Measurements from ENCODE around the gene PPP2R3A. TPM values are rescaled to one million over a fixed set of nuclear protein-coding genes. Genes with fewer than 3 reads are reported as not detected.
A peak's percentile ranks its signal among the peaks of the same experiment; 100 is the strongest.

Gene PPP2R3A, protein sequence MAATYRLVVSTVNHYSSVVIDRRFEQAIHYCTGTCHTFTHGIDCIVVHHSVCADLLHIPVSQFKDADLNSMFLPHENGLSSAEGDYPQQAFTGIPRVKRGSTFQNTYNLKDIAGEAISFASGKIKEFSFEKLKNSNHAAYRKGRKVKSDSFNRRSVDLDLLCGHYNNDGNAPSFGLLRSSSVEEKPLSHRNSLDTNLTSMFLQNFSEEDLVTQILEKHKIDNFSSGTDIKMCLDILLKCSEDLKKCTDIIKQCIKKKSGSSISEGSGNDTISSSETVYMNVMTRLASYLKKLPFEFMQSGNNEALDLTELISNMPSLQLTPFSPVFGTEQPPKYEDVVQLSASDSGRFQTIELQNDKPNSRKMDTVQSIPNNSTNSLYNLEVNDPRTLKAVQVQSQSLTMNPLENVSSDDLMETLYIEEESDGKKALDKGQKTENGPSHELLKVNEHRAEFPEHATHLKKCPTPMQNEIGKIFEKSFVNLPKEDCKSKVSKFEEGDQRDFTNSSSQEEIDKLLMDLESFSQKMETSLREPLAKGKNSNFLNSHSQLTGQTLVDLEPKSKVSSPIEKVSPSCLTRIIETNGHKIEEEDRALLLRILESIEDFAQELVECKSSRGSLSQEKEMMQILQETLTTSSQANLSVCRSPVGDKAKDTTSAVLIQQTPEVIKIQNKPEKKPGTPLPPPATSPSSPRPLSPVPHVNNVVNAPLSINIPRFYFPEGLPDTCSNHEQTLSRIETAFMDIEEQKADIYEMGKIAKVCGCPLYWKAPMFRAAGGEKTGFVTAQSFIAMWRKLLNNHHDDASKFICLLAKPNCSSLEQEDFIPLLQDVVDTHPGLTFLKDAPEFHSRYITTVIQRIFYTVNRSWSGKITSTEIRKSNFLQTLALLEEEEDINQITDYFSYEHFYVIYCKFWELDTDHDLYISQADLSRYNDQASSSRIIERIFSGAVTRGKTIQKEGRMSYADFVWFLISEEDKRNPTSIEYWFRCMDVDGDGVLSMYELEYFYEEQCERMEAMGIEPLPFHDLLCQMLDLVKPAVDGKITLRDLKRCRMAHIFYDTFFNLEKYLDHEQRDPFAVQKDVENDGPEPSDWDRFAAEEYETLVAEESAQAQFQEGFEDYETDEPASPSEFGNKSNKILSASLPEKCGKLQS (N-terminal part only)
- not detected in 2 replicates for total RNA-seq (2014; rRNA removed; shearing (Covaris generic); ENCODE audit: low replicate concordance)

DNA sequence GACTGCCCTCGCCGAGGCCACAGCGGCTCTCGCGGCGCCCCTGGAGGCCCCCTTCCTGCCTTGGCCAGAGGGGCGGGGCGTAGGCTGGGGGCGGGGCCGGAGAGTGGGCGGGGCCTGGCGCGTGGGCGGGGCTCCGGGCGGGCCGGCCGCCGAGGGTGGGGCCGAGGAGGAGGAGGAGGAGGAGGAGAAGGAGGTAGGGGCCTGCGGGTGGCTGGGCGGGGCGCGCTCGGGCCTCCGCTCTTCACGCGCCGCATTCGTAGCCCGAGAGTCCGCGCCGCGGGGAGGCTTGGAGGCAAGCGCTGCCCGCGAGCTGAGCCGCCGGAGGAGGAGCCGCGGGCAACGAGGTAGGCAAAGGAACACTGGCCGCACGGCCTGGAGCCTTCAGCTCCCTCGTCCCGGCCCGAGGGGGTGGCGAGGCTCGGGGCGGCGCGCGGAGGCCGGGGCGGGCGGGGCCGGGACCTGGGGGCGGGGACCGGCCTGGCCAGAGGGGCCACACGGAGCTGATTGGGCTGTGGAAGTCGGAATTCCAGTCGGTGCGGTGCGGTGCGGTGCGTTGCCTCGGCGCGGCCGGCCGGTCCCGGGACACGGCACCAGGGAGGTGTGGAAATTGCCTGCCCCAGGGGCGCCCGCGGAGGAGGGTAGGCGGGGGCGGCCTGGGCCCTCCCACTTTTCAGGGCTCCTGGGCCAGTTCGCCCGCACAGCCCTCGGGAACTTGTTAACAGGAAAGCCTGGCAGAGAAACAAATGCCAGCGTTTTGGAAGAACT lies at the start of gene PPP2R3A:
PPP2R3A (plus strand) TSS at position 223 of the 765 bp plus-strand sequence. CDS start 35,771 bp downstream, outside the sequence.
- H3K9ac ChIP-seq (ENCODE audit: low read length): no peak within 1 kb of the TSS
- no peak for DNase-seq
- H3K27me3 ChIP-seq (ENCODE audit: low read length): no peaks in the 10 kb centered on the region
- no peak within 1 kb of the TSS for H3K4me3 ChIP-seq (ENCODE audit: low read length)
- no peaks in the 10 kb centered on the region for H4K20me1 ChIP-seq (ENCODE audit: insufficient read depth, low read depth, low read length)
- H3K4me1 ChIP-seq (ENCODE audit: low read length): no peaks in the 10 kb centered on the region
- no peak within 1 kb of the TSS for H3K27ac ChIP-seq (ENCODE audit: low read length)
- H3K4me2 ChIP-seq (ENCODE audit: low read depth, low read length, poor library complexity, severe bottlenecking): no peak within 1 kb of the TSS
- no peaks in the 10 kb centered on the region for H3K79me2 ChIP-seq (ENCODE audit: low read length)
- no peaks in the 10 kb centered on the region for H3K36me3 ChIP-seq (ENCODE audit: insufficient read depth, low read length)
- H3K9me2 ChIP-seq (replicated peaks; ENCODE audit: insufficient read depth, low read length): no peaks in the 10 kb centered on the region
- no peaks in the 10 kb centered on the region; the same call in 1 of the 2 replicates for H3K9me3 ChIP-seq (ENCODE audit: low read length)
- H2AFZ ChIP-seq (ENCODE audit: low read length): no peak within 1 kb of the TSS

DNA sequence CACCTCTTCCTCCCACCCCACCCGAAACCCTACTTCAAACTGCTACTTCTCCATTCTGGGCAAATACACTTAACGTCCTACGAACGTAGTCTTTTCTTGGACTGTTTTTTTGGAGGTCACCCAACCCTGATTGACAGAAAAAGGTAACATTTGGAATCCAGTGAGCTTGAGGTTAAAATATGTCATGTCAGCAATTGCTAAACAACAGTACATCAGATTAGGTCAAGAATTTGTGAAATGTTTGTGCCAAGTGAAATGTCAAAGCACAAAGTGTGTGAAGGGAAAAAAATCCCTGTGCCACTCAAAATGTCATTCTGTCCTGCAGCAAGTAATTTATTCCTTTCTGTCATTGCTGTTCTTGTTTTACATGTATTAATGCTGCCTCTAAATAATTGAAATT lies 49.2 kb upstream of the PPP2R3A start:
- Histone ChIP-seq H3K4me1 (ENCODE audit: low read length) (no peaks in the 10 kb centered on the region), H4K20me1 (ENCODE audit: insufficient read depth, low read depth, low read length) (no peaks in the 10 kb centered on the region), H3K4me2 (ENCODE audit: low read depth, low read length, poor library complexity, severe bottlenecking) (no peak overlapping the region), H3K36me3 (ENCODE audit: insufficient read depth, low read length) (no peaks in the 10 kb centered on the region), H3K79me2 (ENCODE audit: low read length) (no peaks in the 10 kb centered on the region), H3K9me3 (ENCODE audit: low read length) (no peaks in the 10 kb centered on the region), H3K9me2 (replicated peaks; ENCODE audit: insufficient read depth, low read length) (no peaks in the 10 kb centered on the region), H3K27me3 (ENCODE audit: low read length) (no peaks in the 10 kb centered on the region), H2AFZ (ENCODE audit: low read length) (no peak overlapping the region), H3K27ac (ENCODE audit: low read length) (no peak overlapping the region), H3K4me3 (ENCODE audit: low read length) (no peak overlapping the region), H3K9ac (ENCODE audit: low read length) (no peak overlapping the region)
- DNase-seq: no peak

DNA sequence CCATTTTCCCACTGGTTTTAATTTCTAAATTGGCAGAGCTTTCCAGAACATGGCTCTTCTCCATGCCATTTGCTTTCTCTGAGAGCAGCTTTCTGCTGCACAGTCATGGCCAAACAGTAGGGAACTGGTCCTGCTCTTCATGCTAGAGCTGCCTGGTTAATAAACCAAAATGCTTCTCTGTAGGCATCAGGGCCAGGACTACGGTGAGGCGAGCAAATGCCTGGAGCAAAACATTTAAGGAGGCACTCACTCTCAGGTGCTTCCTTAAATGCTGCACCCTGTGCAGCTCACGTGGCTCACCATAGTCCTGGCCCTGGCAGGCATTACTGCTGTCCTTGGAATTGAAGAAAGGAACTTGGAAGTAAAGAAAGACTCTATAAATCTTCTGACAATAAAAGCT lies 48.5 kb upstream of the PPP2R3A start:
- no peak overlapping the region for H2AFZ ChIP-seq (ENCODE audit: low read length)
- no peaks in the 10 kb centered on the region for H3K36me3 ChIP-seq (ENCODE audit: insufficient read depth, low read length)
- no peak overlapping the region for H3K4me3 ChIP-seq (ENCODE audit: low read length)
- no peaks in the 10 kb centered on the region for H3K4me1 ChIP-seq (ENCODE audit: low read length)
- H3K9me3 ChIP-seq (ENCODE audit: low read length): no peaks in the 10 kb centered on the region
- no peak overlapping the region for H3K4me2 ChIP-seq (ENCODE audit: low read depth, low read length, poor library complexity, severe bottlenecking)
- H3K79me2 ChIP-seq (ENCODE audit: low read length): no peaks in the 10 kb centered on the region
- no peaks in the 10 kb centered on the region for H3K9me2 ChIP-seq (replicated peaks; ENCODE audit: insufficient read depth, low read length)
- no peak overlapping the region for H3K9ac ChIP-seq (ENCODE audit: low read length)
- no peaks in the 10 kb centered on the region for H4K20me1 ChIP-seq (ENCODE audit: insufficient read depth, low read depth, low read length)
- no peaks in the 10 kb centered on the region for H3K27me3 ChIP-seq (ENCODE audit: low read length)
- no peak overlapping the region for H3K27ac ChIP-seq (ENCODE audit: low read length)
- no peak for DNase-seq

DNA sequence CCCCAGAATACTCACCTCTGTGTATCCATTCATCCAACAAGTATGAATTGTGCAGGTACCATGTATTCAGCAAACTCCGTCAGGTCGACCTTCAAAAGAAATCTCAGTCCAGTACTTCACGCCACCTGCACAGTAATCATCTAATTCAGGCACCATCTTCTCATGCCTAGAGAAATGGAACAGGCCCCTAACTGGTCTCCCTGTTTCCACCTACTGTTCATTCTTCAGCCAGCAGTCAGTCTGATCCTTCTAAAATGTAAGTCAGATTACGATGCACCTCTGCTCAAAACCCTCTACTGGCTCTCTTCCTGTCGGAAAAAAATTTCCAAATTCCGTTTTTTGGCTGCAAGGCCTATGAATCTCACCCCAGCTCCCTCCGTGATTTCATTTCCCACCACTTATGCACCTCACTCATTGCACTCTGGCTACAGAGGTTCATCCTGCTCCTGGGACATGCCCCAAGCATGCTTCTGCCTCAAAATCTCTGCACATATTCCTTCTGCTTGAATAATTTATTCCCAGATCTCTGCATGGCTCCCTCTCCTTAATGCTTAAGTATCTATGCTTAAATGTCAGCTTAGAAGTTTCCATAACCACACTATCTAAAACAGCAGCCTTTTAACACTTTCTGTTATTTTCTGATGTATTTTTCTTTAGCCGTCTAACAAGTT lies 47.5 kb upstream of the PPP2R3A start:
- no peaks in the 10 kb centered on the region for H3K9me3 ChIP-seq (ENCODE audit: low read length)
- H3K79me2 ChIP-seq (ENCODE audit: low read length): no peaks in the 10 kb centered on the region
- no peak overlapping the region for H3K27ac ChIP-seq (ENCODE audit: low read length)
- no peaks in the 10 kb centered on the region for H3K9me2 ChIP-seq (replicated peaks; ENCODE audit: insufficient read depth, low read length)
- no peaks in the 10 kb centered on the region for H4K20me1 ChIP-seq (ENCODE audit: insufficient read depth, low read depth, low read length)
- no peak overlapping the region for H3K9ac ChIP-seq (ENCODE audit: low read length)
- H2AFZ ChIP-seq (ENCODE audit: low read length): no peak overlapping the region
- H3K4me3 ChIP-seq (ENCODE audit: low read length): no peak overlapping the region
- H3K4me2 ChIP-seq (ENCODE audit: low read depth, low read length, poor library complexity, severe bottlenecking): no peak overlapping the region
- H3K4me1 ChIP-seq (ENCODE audit: low read length): no peaks in the 10 kb centered on the region
- no peak for DNase-seq
- H3K27me3 ChIP-seq (ENCODE audit: low read length): no peaks in the 10 kb centered on the region
- H3K36me3 ChIP-seq (ENCODE audit: insufficient read depth, low read length): no peaks in the 10 kb centered on the region

DNA sequence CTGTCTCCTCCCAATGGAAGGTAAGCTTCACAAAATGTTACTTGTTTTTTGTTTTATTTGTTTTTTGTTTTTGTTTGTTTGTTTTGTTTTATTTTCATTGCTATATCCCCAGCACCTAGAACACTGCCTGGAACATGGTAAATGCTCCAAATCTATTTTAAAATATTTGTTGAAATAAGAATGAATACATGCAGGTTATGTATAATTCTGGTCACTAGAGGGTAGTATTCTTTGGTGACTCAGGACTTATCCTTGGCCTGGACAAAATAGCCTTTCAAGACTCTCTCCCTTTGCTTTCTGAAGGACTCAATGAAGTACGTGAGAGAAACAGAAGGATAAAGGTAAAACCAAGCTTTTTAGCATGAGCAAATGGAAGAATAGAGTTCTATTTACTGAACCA lies 46.9 kb upstream of the PPP2R3A start:
- H3K9me2 ChIP-seq (replicated peaks; ENCODE audit: insufficient read depth, low read length): no peaks in the 10 kb centered on the region
- peak; percentile 55 for DNase-seq
- H3K9me3 ChIP-seq (ENCODE audit: low read length): no peaks in the 10 kb centered on the region
- no peaks in the 10 kb centered on the region for H3K27me3 ChIP-seq (ENCODE audit: low read length)
- no peak overlapping the region for H3K27ac ChIP-seq (ENCODE audit: low read length)
- H3K79me2 ChIP-seq (ENCODE audit: low read length): no peaks in the 10 kb centered on the region
- no peaks in the 10 kb centered on the region for H3K36me3 ChIP-seq (ENCODE audit: insufficient read depth, low read length)
- H3K4me1 ChIP-seq (ENCODE audit: low read length): no peaks in the 10 kb centered on the region
- H3K4me2 ChIP-seq (ENCODE audit: low read depth, low read length, poor library complexity, severe bottlenecking): no peak overlapping the region
- H4K20me1 ChIP-seq (ENCODE audit: insufficient read depth, low read depth, low read length): no peaks in the 10 kb centered on the region
- H3K4me3 ChIP-seq (ENCODE audit: low read length): no peak overlapping the region
- no peak overlapping the region for H2AFZ ChIP-seq (ENCODE audit: low read length)
- no peak overlapping the region for H3K9ac ChIP-seq (ENCODE audit: low read length)

DNA sequence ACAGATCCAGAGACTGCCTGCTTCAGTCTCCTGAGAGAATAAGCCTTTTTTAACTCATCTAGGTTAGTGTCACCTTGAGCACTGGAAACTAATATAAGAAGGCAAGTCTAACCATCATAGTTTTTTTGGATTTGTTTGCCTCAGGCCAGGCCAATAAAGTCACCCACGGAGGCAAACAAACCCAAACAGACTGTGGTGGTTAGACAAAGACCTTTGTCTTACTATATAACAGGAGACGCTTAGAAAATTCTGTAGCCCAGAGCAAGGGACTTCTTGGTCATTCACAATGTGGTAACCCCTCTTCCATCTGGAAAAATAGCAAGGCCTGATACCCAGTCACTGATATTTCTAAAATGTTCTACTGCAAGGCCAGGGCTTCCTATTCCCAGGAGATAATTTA lies 45.3 kb upstream of the PPP2R3A start:
- Histone ChIP-seq H3K9me2 (replicated peaks; ENCODE audit: insufficient read depth, low read length) (no peaks in the 10 kb centered on the region), H3K9me3 (ENCODE audit: low read length) (no peaks in the 10 kb centered on the region), H3K4me2 (ENCODE audit: low read depth, low read length, poor library complexity, severe bottlenecking) (no peak overlapping the region), H3K4me3 (ENCODE audit: low read length) (no peak overlapping the region), H3K27ac (ENCODE audit: low read length) (no peak overlapping the region), H3K4me1 (ENCODE audit: low read length) (no peaks in the 10 kb centered on the region), H3K79me2 (ENCODE audit: low read length) (no peaks in the 10 kb centered on the region), H3K36me3 (ENCODE audit: insufficient read depth, low read length) (no peaks in the 10 kb centered on the region), H3K27me3 (ENCODE audit: low read length) (no peaks in the 10 kb centered on the region), H4K20me1 (ENCODE audit: insufficient read depth, low read depth, low read length) (no peaks in the 10 kb centered on the region), H2AFZ (ENCODE audit: low read length) (no peak overlapping the region), H3K9ac (ENCODE audit: low read length) (no peak overlapping the region)
- no peak for DNase-seq

DNA sequence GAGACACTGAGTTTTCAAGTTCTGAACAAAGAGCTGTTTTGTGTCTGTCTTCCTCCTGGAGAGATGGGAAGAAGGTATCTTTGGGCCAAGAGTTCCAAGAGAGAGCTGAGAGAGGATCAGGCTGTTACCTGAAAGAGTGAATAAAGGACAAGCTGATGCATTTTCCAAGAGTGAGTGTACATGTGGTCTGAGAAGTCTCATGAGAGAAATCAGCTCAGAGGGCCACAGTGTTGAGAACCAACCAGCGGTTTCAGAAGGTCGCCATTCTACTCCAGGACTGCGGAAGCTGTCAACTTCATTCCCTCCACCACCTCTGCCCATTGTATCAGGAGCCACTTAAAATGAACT lies 42.7 kb upstream of the PPP2R3A start:
- DNase-seq: no peak
- Histone ChIP-seq H3K9ac (ENCODE audit: low read length) (no peak overlapping the region), H3K27me3 (ENCODE audit: low read length) (no peaks in the 10 kb centered on the region), H3K4me2 (ENCODE audit: low read depth, low read length, poor library complexity, severe bottlenecking) (no peak overlapping the region), H3K4me3 (ENCODE audit: low read length) (no peak overlapping the region), H3K79me2 (ENCODE audit: low read length) (no peaks in the 10 kb centered on the region), H3K4me1 (ENCODE audit: low read length) (no peaks in the 10 kb centered on the region), H4K20me1 (ENCODE audit: insufficient read depth, low read depth, low read length) (no peaks in the 10 kb centered on the region), H3K9me3 (ENCODE audit: low read length) (no peaks in the 10 kb centered on the region), H2AFZ (ENCODE audit: low read length) (no peak overlapping the region), H3K9me2 (replicated peaks; ENCODE audit: insufficient read depth, low read length) (no peaks in the 10 kb centered on the region), H3K27ac (ENCODE audit: low read length) (no peak overlapping the region), H3K36me3 (ENCODE audit: insufficient read depth, low read length) (no peaks in the 10 kb centered on the region)
